CD4-positive, alpha-beta memory T cell (primary cell): ENCODE data around the gene ZBTB16. TPM values are rescaled to one million over a fixed set of nuclear protein-coding genes. Genes with fewer than 3 reads are reported as not detected.
A peak's percentile ranks its signal among the peaks of the same experiment; 100 is the strongest.

Experiments
- CTCF ChIA-PET: fragments of 350-600 bp; sonication (Branson Sonifier 250); formaldehyde crosslinking; loops from one replicate; lab custom pipeline; 2021; ENCODE audit warnings: inconsistent platforms; ENCODE audit not compliant: partially characterized antibody; lab: Charles Lee
- POLR2A ChIA-PET: fragments of 350-600 bp; sonication (Branson Sonifier 250); formaldehyde crosslinking; loops from one replicate; lab custom pipeline; 2021; ENCODE audit not compliant: partially characterized antibody; lab: Charles Lee
- DNase-seq, 5 donors: peaks; one replicate each; pipeline versions ENCODE4 v3.0.0 to v3.0.0-alpha.2; 2020 to 2022; ENCODE audit warnings: mixed read lengths in 1 of 5
- H3K27ac ChIP-seq: one replicate; pipeline ENCODE4 v1.7.0; 2013; ENCODE audit warnings: low read depth, low read length
- H3K27me3 ChIP-seq: 2 replicates; pipeline ENCODE4 v1.7.0; 2013; ENCODE audit warnings: mild to moderate bottlenecking, low read length, moderate library complexity; ENCODE audit not compliant: insufficient read depth
- H3K36me3 ChIP-seq: 2 replicates; pipeline ENCODE4 v1.7.0; 2013; ENCODE audit warnings: mild to moderate bottlenecking, low read length, moderate library complexity; ENCODE audit not compliant: insufficient read depth
- H3K4me1 ChIP-seq: 2 replicates; pipeline ENCODE4 v1.7.0; 2013; ENCODE audit warnings: mild to moderate bottlenecking, low read length, moderate library complexity; ENCODE audit not compliant: insufficient read depth
- H3K4me3 ChIP-seq, 2 donors: one replicate each; pipeline ENCODE4 v1.7.0; 2013; ENCODE audit warnings: low read length in 2 of 2, mild to moderate bottlenecking in 1 of 2
- H3K9me3 ChIP-seq, 2 donors: one replicate each; pipeline ENCODE4 v1.7.0; 2013; ENCODE audit warnings: low read length in 2 of 2, control low read depth in 1 of 2; ENCODE audit not compliant: control insufficient read depth in 1 of 2
- H3K27ac Mint-ChIP-seq, 7 donors: one replicate each; pipeline ENCODE4 v1.8.0; 2020 to 2021; ENCODE audit warnings: mixed read lengths in 7 of 7, mild to moderate bottlenecking in 6 of 7, inconsistent platforms in 3 of 7, moderate library complexity in 3 of 7
- H3K27me3 Mint-ChIP-seq, 2 donors: one replicate each; pipeline ENCODE4 v1.8.0; 2020 to 2021; ENCODE audit warnings: mixed read lengths in 2 of 2
- H3K36me3 Mint-ChIP-seq, 2 donors: one replicate each; pipeline ENCODE4 v1.8.0; 2020 to 2021; ENCODE audit warnings: mixed read lengths in 2 of 2, inconsistent platforms in 1 of 2, mild to moderate bottlenecking in 1 of 2
- H3K4me1 Mint-ChIP-seq, 4 donors: one replicate each; pipeline ENCODE4 v1.8.0; 2020 to 2021; ENCODE audit warnings: mixed read lengths in 4 of 4, mild to moderate bottlenecking in 1 of 4
- H3K4me3 Mint-ChIP-seq, 8 donors: one replicate each; pipeline ENCODE4 v1.8.0; 2020 to 2021; ENCODE audit warnings: mixed read lengths in 8 of 8, mild to moderate bottlenecking in 7 of 8, moderate library complexity in 6 of 8, inconsistent platforms in 3 of 8
- H3K9me3 Mint-ChIP-seq, 8 donors: one replicate each; pipeline ENCODE4 v1.8.0; 2020 to 2021; ENCODE audit warnings: mixed read lengths in 8 of 8, mild to moderate bottlenecking in 5 of 8, inconsistent platforms in 3 of 8, moderate library complexity in 1 of 8
- intact Hi-C: fragments of 100-400 bp; cut with micrococcal nuclease; formaldehyde crosslinking; loops from one replicate; pipeline ENCODE4 v1.15.1; 2023
- polyA plus RNA-seq, 2 donors: library from polyadenylated mRNA; unstranded; fragments of 300-500 nt; fragmentation: Illumina TruSeq; gene quantifications; one replicate each; pipeline ENCODE4 v1.2.3, GENCODE V29; 2021
- total RNA-seq, 2 experiments: library from RNA; stranded (reverse); gene quantifications; one replicate each; pipeline ENCODE4 v1.2.3, GENCODE V29; 2021

Gene ZBTB16
- total and polyA plus RNA-seq, 4 experiments from 2014 or later = 5.6 to 28.4 (median 8.6) TPM

GRCh38 chr11:114019574-114019973 lies 39.9 kb upstream of the ZBTB16 start:
- H3K4me1 ChIP-seq = no peaks in the 10 kb centered on the region
- no peaks in the 10 kb centered on the region for H3K9me3 Mint-ChIP-seq
- H3K27me3 ChIP-seq = no peaks in the 10 kb centered on the region
- no peak overlapping the region for H3K4me3 ChIP-seq
- no peaks in the 10 kb centered on the region for H3K4me1 Mint-ChIP-seq
- no peak overlapping the region for H3K4me3 Mint-ChIP-seq
- H3K27me3 Mint-ChIP-seq = no peaks in the 10 kb centered on the region
- intact Hi-C loops = no loop called here
- peak overlapping the region in 1 of 7 donors; percentile 31 for H3K27ac Mint-ChIP-seq
- H3K9me3 ChIP-seq = no peaks in the 10 kb centered on the region
- H3K36me3 Mint-ChIP-seq = no peaks in the 10 kb centered on the region
- ChIA-PET CTCF (interaction anchor here (2.0 kb wide), 1 partner anchor 241 kb away, joined by 5 read pairs; no protein-coding TSS in a partner anchor), POLR2A (no interaction called here)
- DNase-seq = no peak
- H3K27ac ChIP-seq = no peak overlapping the region
- no peaks in the 10 kb centered on the region for H3K36me3 ChIP-seq

- Mint-ChIP-seq H3K4me1 (peaks cover 0 to 8% (median 2%) of the 10 kb centered on the region in 4 donors), H3K36me3 (no peaks in the 10 kb centered on the region)
- CTCF ChIA-PET = interaction anchor here (1.0 to 2.9 kb wide), 6 partner anchors 9 to 236 kb away, joined by 3 to 15 read pairs (median 4); no protein-coding TSS in a partner anchor
These were observed 34.1 kb upstream of the ZBTB16 start for GRCh38 chr11:114025329-114025907.

GRCh38 chr11:114026355-114026754 lies 33.2 kb upstream of the ZBTB16 start:
- POLR2A ChIA-PET = no interaction called here
- intact Hi-C loops = no loop called here
- no peaks in the 10 kb centered on the region for H3K9me3 ChIP-seq
- CTCF ChIA-PET = interaction anchor here (1.0 to 14.5 kb wide), 7 partner anchors 10 to 235 kb away, joined by 3 to 255 read pairs (median 3); no protein-coding TSS in a partner anchor
- H3K27me3 ChIP-seq = no peaks in the 10 kb centered on the region
- peaks cover 5% of the 10 kb centered on the region for H3K4me1 ChIP-seq
- no peak overlapping the region for H3K27ac Mint-ChIP-seq
- peaks cover 0 to 8% (median 2%) of the 10 kb centered on the region in 4 donors for H3K4me1 Mint-ChIP-seq
- no peak overlapping the region for H3K4me3 ChIP-seq
- H3K27ac ChIP-seq = no peak overlapping the region
- no peaks in the 10 kb centered on the region for H3K36me3 Mint-ChIP-seq
- DNase-seq = peak in 4 of 5 donors; percentile 8 to 61 (median 34)
- peaks cover 4 to 18% of the 10 kb centered on the region in 2 donors for H3K27me3 Mint-ChIP-seq
- H3K4me3 Mint-ChIP-seq = no peak overlapping the region
- no peaks in the 10 kb centered on the region for H3K36me3 ChIP-seq
- H3K9me3 Mint-ChIP-seq = no peaks in the 10 kb centered on the region

More at GRCh38 chr11:114025329-114025907, 34.1 kb upstream of the ZBTB16 start:
- Mint-ChIP-seq H3K27me3 (peaks cover 2 to 12% of the 10 kb centered on the region in 2 donors), H3K27ac (no peak overlapping the region), H3K9me3 (no peaks in the 10 kb centered on the region), H3K4me3 (no peak overlapping the region)
- Histone ChIP-seq H3K27me3 (no peaks in the 10 kb centered on the region), H3K9me3 (no peaks in the 10 kb centered on the region), H3K4me1 (peaks cover 5% of the 10 kb centered on the region), H3K4me3 (no peak overlapping the region), H3K27ac (no peak overlapping the region), H3K36me3 (no peaks in the 10 kb centered on the region)
- POLR2A ChIA-PET = no interaction called here
- intact Hi-C loops = no loop called here
- DNase-seq = no peak

DNA sequence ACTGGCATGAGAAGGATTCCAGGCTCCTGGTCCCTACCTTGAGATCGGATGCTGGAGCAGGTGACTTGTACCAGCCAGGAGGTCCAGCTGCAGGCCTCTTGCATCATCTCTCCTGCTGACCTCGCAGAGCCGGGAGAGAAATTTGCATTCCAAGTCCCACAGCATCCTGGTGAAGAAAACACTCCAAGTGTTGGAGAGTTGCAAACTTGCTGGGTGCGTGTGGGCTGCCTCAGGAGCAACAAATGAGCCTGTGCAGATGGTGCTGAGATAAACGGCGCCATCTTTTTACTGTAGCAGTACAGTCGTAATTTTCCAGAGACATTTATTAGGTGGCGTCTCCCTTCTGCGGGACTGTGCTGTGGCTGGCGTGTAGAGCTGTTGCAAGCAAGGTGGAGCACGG lies 32.1 kb upstream of the ZBTB16 start:
- H3K9me3 Mint-ChIP-seq = no peaks in the 10 kb centered on the region
- no peaks in the 10 kb centered on the region for H3K36me3 Mint-ChIP-seq
- ChIA-PET CTCF (interaction anchor here (1.1 to 14.5 kb wide), 6 partner anchors 8 to 234 kb away, joined by 3 to 255 read pairs (median 6); no protein-coding TSS in a partner anchor), POLR2A (interaction anchor here (1.1 kb wide), 1 partner anchor 17 kb away, joined by 3 read pairs; no protein-coding TSS in a partner anchor)
- H3K4me3 ChIP-seq = no peak overlapping the region
- no peak overlapping the region for H3K27ac ChIP-seq
- H3K36me3 ChIP-seq = no peaks in the 10 kb centered on the region
- H3K4me1 ChIP-seq = peaks cover 5% of the 10 kb centered on the region
- H3K27me3 ChIP-seq = no peaks in the 10 kb centered on the region
- DNase-seq = no peak
- H3K9me3 ChIP-seq = no peaks in the 10 kb centered on the region
- H3K27me3 Mint-ChIP-seq = peaks cover 4 to 18% of the 10 kb centered on the region in 2 donors
- H3K4me3 Mint-ChIP-seq = no peak overlapping the region
- H3K27ac Mint-ChIP-seq = no peak overlapping the region
- intact Hi-C loops = no loop called here
- H3K4me1 Mint-ChIP-seq = peaks cover 0 to 8% (median 2%) of the 10 kb centered on the region in 4 donors

- H3K4me1 ChIP-seq = peaks cover 5% of the 10 kb centered on the region
- intact Hi-C loops = no loop called here
- no peaks in the 10 kb centered on the region for H3K9me3 Mint-ChIP-seq
- no peaks in the 10 kb centered on the region for H3K9me3 ChIP-seq
- no peak for DNase-seq
- no peaks in the 10 kb centered on the region for H3K36me3 Mint-ChIP-seq
- H3K27ac ChIP-seq = no peak overlapping the region
- H3K27me3 ChIP-seq = no peaks in the 10 kb centered on the region
- no peaks in the 10 kb centered on the region for H3K36me3 ChIP-seq
- H3K27me3 Mint-ChIP-seq = peaks cover 4 to 18% of the 10 kb centered on the region in 2 donors
- H3K4me1 Mint-ChIP-seq = peaks cover 0 to 8% (median 2%) of the 10 kb centered on the region in 4 donors
- no peak overlapping the region for H3K4me3 ChIP-seq
- H3K27ac Mint-ChIP-seq = no peak overlapping the region
- no peak overlapping the region for H3K4me3 Mint-ChIP-seq
- ChIA-PET POLR2A (interaction anchor here (1.1 kb wide), 1 partner anchor 16 kb away, joined by 3 read pairs; no protein-coding TSS in a partner anchor), CTCF (interaction anchor here (1.1 to 14.5 kb wide), 3 partner anchors 8 to 233 kb away, joined by 3 to 255 read pairs (median 5); no protein-coding TSS in a partner anchor)
These were observed 31.6 kb upstream of the ZBTB16 start for GRCh38 chr11:114027926-114028325.

DNA sequence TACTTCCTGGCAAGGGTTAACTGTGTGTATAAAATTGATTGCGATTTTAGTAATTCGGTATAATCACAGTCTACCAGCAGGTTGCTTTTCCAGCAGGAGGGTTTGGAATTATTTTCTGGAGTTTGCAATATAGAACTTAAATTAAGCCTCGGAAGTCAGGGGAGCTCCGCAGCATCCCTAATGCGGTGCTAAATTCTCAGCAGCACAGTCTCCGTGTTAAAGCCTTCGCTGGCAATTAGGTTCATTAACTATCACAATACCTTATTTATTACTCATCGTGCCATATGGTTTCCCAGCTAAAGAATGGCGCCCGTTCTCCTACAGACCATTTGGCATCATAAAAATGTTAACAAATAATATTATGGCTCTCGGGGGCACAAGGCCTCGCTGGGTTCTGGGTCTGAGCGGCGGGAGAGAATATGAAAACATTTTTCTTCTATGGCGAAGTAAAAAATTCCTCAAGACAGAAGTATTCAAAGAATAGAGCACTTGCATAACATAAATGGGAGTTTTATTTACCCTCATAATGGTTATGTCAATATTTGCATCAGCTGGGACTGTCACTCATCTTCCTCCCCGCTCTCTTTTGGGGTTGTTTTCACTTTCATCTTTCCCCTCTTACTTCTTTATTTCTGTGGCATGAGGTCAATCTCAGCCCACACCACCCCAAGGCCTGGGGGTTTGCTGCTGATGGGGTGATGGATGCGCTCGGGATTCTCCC lies 28.1 kb upstream of the ZBTB16 start:
- H3K27me3 Mint-ChIP-seq = peaks cover 4 to 18% of the 10 kb centered on the region in 2 donors
- H3K4me1 Mint-ChIP-seq = peaks cover 2 to 6% (median 3%) of the 10 kb centered on the region in 4 donors
- intact Hi-C loops = no loop called here
- Histone ChIP-seq H3K27ac (no peak overlapping the region), H3K36me3 (no peaks in the 10 kb centered on the region), H3K9me3 (no peaks in the 10 kb centered on the region), H3K27me3 (no peaks in the 10 kb centered on the region), H3K4me1 (peaks cover 11% of the 10 kb centered on the region), H3K4me3 (no peak overlapping the region)
- no peaks in the 10 kb centered on the region for H3K36me3 Mint-ChIP-seq
- H3K27ac Mint-ChIP-seq = peak overlapping the region in 1 of 7 donors; percentile 37
- DNase-seq = no peak
- ChIA-PET CTCF (interaction anchor here (0.9 to 14.5 kb wide), 2 partner anchors 164 to 230 kb away, joined by 3 to 255 read pairs; no protein-coding TSS in a partner anchor), POLR2A (no interaction called here)
- no peak overlapping the region for H3K4me3 Mint-ChIP-seq
- no peaks in the 10 kb centered on the region for H3K9me3 Mint-ChIP-seq

GRCh38 chr11:114031967-114032320 lies 27.6 kb upstream of the ZBTB16 start:
- POLR2A ChIA-PET = no interaction called here
- H3K36me3 ChIP-seq = no peaks in the 10 kb centered on the region
- DNase-seq = no peak
- peaks cover 4 to 18% of the 10 kb centered on the region in 2 donors for H3K27me3 Mint-ChIP-seq
- peaks cover 0 to 8% (median 6%) of the 10 kb centered on the region in 4 donors for H3K4me1 Mint-ChIP-seq
- intact Hi-C loops = no loop called here
- H3K27me3 ChIP-seq = no peaks in the 10 kb centered on the region
- CTCF ChIA-PET = interaction anchor here (14.5 kb wide), 1 partner anchor 229 kb away, joined by 255 read pairs; no protein-coding TSS in a partner anchor
- peak overlapping the region in 1 of 7 donors; percentile 37 for H3K27ac Mint-ChIP-seq
- H3K36me3 Mint-ChIP-seq = no peaks in the 10 kb centered on the region
- H3K4me3 ChIP-seq = no peak overlapping the region
- no peak overlapping the region for H3K27ac ChIP-seq
- peaks cover 6% of the 10 kb centered on the region for H3K4me1 ChIP-seq
- H3K9me3 Mint-ChIP-seq = no peaks in the 10 kb centered on the region
- H3K4me3 Mint-ChIP-seq = no peak overlapping the region
- no peaks in the 10 kb centered on the region for H3K9me3 ChIP-seq
